HG02973 (cell line): ENCODE measurements around the gene PIP5K1C.

Experiments used
- ATAC-seq: cut with Tn5 transposase; IDR thresholded peaks from one replicate; pipeline ENCODE4 v1.9.1; 2021; ENCODE audit warnings: moderate library complexity; ENCODE audit not compliant: unreplicated experiment

Gene PIP5K1C, protein sequence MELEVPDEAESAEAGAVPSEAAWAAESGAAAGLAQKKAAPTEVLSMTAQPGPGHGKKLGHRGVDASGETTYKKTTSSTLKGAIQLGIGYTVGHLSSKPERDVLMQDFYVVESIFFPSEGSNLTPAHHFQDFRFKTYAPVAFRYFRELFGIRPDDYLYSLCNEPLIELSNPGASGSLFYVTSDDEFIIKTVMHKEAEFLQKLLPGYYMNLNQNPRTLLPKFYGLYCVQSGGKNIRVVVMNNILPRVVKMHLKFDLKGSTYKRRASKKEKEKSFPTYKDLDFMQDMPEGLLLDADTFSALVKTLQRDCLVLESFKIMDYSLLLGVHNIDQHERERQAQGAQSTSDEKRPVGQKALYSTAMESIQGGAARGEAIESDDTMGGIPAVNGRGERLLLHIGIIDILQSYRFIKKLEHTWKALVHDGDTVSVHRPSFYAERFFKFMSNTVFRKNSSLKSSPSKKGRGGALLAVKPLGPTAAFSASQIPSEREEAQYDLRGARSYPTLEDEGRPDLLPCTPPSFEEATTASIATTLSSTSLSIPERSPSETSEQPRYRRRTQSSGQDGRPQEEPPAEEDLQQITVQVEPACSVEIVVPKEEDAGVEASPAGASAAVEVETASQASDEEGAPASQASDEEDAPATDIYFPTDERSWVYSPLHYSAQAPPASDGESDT

DNA sequence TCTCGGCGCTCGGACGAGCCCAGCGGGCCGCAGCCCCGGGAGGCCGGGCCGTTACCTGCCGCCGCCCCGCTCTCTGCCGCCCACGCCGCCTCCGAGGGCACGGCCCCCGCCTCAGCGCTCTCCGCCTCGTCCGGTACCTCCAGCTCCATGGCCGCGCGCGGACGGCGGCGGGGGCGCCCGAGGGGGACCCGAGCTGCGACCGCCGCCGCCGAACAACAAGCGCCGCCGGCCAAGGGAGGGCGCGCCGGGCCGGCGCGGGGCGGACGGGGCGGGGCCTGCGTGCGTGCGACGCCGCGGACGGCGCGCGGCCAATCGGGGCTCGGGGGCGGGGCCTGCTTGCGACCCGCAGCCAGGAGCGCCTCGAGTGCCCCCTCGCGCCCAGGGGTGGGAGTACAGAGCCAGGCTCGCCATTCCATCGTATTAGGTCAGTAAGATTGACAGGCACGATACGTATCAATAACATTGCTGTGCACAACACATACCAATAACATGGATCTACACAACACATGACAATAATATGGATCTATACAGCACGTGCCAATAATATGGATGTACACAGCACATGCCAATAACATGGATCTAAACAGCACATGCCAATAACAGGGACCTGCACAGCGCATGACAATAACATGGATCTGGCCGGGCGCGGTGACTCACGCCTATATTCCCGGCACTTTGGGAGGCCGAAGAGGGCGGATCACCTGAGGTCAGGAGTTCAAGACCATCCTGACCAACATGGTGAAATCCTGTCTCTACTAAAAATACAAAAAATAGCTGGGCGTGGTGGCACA, at the start of gene PIP5K1C:
Gene PIP5K1C, minus strand, starts transcription at position 227 of the 791 bp plus-strand sequence. Its CDS starts 78 bp downstream, at position 149.
- peak; percentile 76 for ATAC-seq

DNA sequence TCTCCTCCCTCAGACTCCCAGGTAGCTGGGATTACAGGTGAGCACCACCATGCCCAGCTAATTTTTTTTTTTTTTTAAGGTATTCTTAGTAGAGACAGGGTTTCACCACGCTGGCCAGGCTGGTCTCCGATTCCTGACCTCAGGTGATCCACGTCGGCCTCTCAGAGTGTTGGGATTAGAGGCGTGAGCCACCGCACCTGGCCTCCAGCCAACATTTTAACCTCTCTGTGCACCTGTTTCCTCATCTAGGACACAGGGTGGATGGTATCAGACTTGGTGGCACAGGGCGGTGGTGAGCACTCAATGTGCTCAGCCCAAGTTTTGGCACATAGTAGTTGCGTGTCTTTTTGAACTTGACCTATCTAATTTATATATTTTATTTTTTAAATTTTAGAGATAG, 48.7 kb upstream of the PIP5K1C start:
- no peak for ATAC-seq

DNA sequence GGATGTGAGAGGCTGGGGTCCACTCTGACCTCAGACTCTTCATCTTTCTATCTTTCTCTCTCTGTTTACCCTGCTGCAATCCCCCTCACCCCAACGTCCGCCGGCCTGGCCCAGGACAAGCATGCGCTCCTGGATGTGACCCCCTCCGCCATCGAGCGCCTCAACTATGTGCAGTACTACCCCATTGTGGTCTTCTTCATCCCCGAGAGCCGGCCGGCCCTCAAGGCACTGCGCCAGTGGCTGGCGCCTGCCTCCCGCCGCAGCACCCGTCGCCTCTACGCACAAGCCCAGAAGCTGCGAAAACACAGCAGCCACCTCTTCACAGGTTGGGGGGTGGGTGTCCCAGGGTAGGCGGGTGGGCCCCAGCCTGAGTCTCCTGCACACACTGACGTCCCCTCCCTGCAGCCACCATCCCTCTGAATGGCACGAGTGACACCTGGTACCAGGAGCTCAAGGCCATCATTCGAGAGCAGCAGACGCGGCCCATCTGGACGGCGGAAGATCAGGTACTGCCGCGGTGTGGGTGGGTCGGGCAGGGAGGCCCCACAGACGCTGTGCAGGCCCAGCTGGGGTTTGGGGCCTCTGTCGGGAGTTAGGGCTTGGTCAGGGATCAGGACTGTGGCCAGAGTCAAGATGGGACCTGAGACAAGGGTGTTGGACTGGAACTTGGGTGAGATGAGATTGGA, 46.2 kb upstream of the PIP5K1C start:
- no peak for ATAC-seq

DNA sequence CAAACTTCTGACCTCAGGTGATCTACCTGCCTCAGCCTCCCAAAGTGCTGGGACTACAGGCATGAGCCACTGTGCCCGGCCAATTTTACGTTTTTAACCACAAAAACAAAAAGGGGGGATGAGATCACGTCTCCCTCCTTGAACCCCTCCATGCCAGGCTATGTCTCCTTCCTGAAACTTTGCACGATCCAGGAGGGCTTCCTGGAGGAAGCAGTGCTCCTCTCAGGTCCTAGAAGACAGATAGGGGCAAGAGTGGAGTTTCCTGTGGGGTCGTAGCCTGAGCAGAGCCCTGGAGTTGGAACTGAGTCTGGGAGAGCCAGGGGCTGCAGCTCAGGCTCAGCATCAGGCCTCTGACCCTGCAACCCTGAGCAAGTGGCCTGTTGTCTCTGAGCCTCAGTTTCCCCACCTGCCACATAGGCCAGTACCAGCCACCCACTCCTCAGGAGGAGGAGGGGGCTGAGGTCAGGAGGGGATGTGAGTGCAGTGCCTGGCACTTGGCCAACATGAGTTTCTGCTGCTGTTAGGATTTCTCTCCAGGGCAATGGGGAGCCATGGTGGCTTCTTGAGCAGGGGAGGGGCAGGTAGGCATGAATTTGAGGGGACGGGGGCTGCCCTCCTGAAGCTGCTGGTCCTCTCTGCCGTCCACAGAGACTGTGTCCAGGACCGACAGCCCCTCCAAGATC, 45.2 kb upstream of the PIP5K1C start:
- ATAC-seq: no peak

DNA sequence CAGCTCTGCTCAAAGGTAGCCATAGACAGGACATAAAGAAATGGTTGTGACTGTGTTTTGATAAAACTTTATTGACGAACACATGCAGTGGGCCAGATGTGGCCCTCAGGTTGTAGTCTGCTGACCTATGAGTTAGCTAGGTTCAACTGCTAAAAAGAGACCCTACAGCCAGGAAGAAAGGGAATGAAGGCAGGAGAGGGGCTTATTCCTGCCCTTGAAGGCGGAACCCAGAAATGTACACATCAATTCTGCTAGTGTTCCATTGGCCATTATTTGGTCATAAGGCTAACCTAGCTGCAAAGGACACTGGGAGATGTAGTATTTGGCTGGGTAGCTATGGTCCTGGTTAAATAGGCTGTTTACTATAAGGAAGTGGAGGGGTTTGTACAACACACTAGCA, 43.2 kb upstream of the PIP5K1C start:
- ATAC-seq: no peak

DNA sequence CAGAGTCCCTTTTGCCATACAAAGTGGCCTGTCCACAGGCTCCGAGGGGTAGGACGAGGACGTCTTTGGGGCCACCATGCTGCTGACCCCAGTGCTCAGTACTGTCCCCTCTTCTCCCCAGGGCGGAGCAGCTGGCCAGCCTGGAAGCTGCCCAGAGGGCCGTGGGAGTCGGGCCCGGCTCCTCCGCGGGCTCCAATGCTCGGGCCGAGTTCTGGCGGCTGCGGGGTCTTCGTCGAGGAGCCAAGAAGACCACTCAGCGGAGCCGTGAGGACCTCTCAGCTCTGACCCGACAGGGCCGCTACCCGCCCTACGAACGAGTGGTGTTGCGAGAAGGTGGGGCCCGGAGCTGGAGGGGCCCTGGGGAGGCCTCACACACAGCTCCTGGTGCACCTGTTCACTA, 40.2 kb upstream of the PIP5K1C start:
- ATAC-seq: no peak

DNA sequence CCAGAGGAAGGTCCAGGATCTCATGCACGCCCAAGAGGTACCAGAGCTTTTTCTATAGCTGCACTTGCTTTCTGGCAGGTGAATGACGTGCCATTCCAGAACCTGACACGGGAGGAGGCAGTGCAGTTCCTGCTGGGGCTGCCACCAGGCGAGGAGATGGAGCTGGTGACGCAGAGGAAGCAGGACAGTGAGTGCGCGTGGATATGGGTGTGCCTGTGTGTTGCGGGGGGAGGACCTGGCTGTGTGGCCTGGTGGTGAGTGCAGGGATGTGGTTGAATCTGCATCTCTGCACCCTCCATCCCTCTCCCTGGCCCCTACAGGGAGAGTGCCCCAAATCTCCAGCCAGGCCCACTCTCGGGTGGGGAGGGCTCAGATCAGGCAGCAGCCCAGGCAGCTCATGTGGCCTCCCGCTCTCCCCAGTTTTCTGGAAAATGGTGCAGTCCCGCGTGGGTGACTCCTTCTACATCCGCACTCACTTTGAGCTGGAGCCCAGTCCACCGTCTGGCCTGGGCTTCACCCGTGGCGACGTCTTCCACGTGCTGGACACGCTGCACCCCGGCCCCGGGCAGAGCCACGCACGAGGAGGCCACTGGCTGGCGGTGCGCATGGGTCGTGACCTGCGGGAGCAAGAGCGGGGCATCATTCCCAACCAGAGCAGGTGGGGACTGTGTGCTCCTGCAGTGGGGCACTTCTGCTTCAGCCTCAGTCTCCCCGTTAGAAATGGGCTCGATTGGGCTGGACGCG, 38.4 kb upstream of the PIP5K1C start:
- ATAC-seq: no peak

DNA sequence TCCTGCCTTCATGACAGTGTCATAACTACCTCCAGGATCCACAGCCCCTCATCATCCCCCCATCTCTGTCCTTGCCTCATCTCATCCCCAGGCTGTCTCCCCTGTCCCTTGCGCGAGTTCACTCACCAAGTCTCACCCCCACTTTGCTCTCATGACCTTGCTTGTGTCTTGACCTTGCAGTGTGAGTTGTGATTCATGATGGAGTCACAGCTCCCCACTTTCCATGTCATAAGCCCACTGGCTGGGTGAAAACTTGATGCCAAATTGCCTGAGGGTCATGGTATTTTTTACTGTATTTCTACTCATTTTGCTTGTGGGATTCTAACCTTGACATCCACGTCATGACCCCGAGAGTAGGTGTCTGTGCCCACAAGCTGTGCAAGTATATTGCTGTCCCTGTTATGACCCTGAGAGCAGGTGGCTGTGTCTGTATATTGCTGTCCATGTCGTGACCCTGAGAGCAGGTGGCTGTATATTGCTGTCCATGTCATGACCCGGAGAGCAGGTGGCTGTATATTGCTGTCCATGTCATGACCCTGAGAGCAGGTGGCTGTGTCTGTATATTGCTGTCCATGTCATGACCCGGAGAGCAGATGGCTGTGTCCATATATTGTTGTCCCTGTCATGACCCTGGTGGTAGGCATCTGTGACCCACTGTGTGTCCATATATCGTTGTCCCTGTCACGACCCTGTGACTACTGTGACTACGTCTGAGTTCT, 37.4 kb upstream of the PIP5K1C start:
- no peak for ATAC-seq

DNA sequence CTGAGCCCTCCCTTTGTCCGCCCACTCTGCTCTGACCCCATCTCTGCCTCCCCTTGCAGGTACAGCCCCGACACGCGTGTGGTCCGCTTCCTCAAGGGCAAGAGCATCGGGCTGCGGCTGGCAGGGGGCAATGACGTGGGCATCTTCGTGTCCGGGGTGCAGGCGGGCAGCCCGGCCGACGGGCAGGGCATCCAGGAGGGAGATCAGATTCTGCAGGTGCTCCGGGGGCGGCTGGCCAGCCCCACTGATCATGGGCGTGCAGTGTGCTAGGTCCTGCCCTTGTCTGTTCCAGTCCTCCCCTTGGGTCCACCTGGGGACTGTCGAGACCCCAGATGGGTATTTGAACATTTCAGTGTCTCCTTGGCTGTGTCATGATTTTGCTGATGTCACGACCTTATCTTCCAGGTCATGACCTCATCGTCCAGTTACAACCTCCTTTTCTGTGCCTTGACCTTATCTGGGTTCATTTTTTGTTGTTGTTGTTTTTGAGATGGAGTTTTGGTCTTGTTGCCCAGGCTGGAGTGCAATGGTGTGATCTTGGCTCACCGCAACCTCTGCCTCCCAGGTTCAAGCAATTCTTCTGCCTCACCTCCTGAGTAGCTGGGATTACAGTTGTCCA, 35.9 kb upstream of the PIP5K1C start:
- ATAC-seq: no peak

DNA sequence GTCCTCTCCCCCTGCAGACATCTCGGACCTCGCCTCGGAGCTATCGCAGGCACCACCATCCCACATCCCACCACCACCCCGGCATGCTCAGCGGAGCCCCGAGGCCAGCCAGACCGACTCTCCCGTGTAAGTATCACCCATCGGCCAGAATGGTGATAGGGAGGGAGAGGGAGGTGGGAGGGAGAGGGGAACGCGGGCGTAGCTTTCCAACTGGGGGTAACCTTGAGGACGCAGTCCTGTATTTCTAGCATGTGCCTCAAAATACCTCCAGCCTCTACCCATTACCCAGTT, 34.0 kb upstream of the PIP5K1C start:
- no peak for ATAC-seq

DNA sequence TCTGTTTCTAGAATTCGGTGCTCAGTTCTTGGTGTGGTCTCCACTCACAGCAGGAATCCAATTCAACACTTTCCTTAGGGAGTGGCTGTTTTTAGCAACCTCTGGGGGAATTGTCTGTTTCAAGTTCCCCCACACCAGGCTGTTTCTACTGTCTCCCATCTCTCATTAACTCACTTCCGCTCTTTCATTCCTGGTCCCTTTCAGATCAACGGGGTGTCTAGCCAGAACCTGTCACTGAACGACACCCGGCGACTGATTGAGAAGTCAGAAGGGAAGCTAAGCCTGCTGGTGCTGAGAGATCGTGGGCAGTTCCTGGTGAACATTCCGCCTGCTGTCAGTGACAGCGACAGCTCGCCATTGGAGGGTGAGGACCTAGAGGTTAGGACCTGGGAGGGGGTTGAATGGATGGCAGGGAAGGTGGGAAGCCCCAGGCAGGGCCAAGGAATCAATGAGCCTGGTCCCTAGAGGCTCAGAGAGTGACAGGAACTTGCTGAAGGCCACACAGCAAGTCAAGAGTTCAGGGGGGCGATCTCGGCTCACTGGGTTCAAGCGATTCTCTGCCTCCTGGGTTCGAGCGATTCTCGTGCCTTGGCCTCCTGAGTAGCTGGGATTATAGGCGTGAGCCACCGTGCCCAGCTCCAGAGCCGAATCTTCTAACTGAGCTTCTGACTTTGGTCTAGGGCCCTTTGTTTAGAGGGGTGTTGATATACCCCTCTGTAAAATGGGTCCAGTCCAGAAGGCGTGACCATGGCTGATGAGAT, 33.5 kb upstream of the PIP5K1C start:
- no peak for ATAC-seq

DNA sequence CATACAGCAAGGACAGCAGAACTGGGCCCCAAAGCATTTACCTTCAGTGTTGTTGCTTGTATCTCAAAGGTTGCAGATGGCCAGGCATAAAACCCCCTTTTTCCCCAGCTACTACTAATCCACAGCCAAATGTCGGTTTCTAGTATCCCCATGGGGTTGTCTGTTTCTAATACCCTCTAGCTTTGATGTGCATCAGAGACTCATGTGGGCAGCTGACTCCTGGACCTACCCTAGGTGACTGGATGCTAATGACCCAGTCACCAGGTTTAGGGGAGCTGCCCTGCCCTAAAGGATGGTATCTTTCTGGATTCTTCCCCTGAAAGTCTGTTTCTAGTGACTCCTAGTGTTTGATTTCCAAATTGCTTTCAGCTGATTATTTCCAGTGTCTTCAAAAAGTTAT, 31.8 kb upstream of the PIP5K1C start:
- no peak for ATAC-seq

DNA sequence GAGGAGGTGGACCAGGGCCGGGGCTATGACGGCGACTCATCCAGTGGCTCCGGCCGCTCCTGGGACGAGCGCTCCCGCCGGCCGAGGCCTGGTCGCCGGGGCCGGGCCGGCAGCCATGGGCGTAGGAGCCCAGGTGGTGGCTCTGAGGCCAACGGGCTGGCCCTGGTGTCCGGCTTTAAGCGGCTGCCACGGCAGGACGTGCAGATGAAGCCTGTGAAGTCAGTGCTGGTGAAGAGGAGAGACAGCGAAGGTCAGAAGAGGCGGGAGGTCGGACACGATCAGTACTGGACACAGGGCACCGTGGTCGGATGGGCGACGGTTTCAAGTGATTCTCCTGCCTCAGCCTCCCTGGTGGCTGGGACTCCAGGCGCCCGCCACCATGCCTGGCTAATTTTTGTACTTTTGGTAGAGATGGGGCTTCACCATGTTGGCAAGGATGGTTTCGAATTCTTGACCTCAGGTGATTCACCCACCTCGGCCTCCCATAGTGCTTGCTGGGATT, 30.2 kb upstream of the PIP5K1C start:
- no peak for ATAC-seq

DNA sequence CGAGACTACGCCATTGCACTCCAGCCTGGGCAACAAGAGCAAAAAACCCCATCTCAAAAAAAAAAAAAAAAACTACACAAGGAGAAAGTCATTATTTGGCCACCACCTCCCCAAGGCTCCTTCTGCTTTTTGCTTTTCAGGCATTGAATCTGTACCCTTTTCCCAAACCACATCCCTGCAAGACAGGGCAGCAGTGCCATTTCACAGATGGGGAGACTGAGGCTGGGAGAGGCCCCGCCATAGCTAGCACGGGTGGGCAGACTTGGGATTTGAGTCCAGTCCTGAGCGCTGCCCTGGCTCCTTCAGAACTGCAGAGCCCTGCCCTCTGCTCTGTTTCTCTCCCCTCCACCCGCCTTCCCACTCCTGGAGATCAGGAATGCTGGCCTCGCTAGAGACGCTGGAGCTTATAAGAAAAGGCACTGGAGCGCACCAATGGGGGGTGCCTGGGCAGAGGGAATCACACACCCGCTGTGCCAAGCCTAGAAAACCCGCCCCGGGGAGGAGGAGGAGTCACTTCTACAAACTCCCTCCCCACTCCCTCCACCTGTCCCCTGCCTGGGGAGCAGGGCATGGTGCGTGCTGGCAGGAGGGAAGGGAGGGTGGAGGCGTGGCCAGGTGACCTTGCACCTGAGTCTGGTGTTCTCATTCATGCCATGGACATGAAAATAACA, 25.5 kb upstream of the PIP5K1C start:
- ATAC-seq: no peak

DNA sequence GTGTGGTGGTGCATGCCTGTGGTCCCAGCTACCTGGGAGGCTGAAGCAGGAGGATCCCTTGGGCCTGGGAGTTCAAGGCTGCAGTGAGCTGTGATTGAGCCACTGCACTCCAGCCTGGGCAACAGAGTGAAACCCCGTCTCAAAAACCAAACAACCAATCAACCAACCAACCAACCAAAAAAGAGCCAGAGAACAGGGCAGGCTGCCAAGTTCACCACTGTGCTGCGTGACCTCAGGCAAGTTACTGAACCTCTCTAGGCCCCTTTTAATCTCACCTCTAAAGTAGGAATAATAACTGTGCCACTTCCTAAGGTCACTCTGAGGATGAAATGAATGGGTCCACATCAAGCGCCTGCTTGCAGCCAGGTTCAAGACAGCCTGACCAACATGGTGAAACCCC, 24.9 kb upstream of the PIP5K1C start:
- ATAC-seq: no peak

DNA sequence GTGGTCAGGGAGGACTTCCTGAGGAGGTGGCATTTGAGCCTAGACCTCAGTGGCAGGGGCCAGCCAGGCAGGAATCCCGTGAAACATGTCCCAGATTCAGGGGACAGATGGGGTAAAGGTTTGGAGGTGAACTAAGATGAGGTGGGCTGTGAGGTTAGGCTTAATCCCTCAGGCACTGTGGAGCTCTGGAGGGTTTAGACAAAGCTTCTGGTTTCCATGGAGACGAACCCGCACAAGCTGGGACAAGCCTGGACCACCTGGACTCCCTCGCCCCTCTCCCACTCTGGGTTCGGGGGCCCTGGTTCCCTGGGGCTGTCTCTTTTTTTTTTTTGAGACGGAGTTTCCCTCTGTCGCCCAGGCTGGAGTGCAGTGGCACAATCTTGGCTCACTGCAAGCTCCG, 23.6 kb upstream of the PIP5K1C start:
- ATAC-seq: no peak

DNA sequence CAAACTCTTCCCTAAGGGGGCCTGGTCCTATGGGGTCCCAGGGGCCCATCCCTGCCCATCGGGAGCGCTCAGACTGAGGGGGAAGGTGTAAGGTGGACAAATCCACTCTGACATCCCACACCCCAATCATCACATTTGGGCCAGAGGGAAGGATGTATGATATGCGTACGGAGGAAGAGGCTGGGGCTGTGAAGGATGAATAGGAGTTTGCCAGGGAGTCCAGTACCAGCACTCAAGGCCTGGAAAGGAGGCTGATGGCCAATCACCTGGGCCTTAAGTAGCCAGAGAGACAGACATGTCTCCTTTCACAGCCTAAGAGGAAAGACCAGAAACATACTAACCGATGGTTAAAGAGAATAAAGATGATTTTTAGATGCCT, 22.8 kb upstream of the PIP5K1C start:
- ATAC-seq: no peak
